Activated naive CD8-positive, alpha-beta T cell (primary cell): ENCODE data around the gene FKBP1A.
A peak's percentile ranks its signal among the peaks of the same experiment; 100 is the strongest.

ENCODE experiments used
- H3K27ac Mint-ChIP-seq: one replicate; pipeline ENCODE4 v1.8.0; 2021; ENCODE audit warnings: mixed read lengths
- H3K27me3 Mint-ChIP-seq: one replicate; pipeline ENCODE4 v1.8.0; 2021; ENCODE audit warnings: mixed read lengths
- H3K36me3 Mint-ChIP-seq: one replicate; pipeline ENCODE4 v1.8.0; 2021; ENCODE audit warnings: mixed read lengths
- H3K4me1 Mint-ChIP-seq: one replicate; pipeline ENCODE4 v1.8.0; 2021; ENCODE audit warnings: low read depth, mixed read lengths
- H3K4me3 Mint-ChIP-seq: one replicate; pipeline ENCODE4 v1.8.0; 2021; ENCODE audit warnings: mild to moderate bottlenecking, mixed read lengths
- H3K9me3 Mint-ChIP-seq: one replicate; pipeline ENCODE4 v1.8.0; 2021; ENCODE audit warnings: low read depth, mixed read lengths

The FKBP1A gene

DNA sequence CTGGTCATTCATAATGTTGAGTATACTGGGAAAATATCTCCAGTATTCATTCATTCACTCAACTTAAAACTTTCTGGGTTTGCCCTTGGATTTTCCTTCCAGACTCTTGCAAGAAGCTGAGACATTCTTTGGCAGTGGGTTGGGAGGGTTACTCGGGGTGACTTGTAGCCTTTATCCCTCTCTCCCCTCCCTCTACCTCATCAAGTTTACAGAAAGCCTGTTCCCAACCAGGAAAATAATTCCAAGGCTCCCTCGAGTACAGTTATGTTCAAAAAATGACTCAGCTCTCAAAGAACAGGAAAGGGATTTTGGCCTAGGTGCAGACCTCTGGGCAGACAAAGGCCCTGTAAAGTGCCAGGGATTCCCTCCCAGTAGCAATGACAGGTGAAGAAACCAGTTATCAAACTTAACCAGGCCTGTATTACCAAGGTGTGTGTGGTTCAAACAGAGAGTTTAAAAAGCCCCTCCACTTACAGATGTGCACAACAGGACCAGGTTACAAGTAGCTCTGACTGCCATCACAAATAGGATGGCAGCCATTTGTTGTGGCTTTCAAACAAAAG is 22.2 kb downstream of the FKBP1A start:
- no peaks in the 10 kb centered on the region for H3K27me3 Mint-ChIP-seq
- peaks cover 40% of the 10 kb centered on the region for H3K4me1 Mint-ChIP-seq
- H3K36me3 Mint-ChIP-seq, result peaks cover 15% of the 10 kb centered on the region
- no peak overlapping the region for H3K4me3 Mint-ChIP-seq
- H3K9me3 Mint-ChIP-seq, result no peaks in the 10 kb centered on the region
- H3K27ac Mint-ChIP-seq, result peak overlapping the region; percentile 70

DNA sequence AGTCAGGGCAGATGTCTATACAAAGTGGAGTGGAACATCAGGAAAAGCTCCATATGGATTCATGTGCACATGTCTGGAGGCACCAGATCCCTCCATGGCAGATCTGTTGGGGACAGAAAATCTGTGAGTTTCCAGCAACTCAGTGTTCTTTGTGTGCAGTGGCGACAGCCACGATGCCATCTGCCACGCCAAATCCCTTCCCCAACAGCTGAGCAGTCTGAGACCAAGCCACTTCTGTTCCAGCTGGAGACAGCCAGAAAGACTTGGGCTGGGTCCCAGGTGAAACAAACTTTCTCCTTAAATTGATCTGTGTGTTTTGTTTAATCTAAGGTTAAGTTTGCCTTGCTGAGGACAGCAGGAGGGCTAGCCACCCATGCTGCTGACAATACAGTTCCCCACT is 22.9 kb downstream of the FKBP1A start:
- Mint-ChIP-seq H3K9me3 (no peaks in the 10 kb centered on the region), H3K27ac (peak overlapping the region; percentile 70), H3K4me3 (no peak overlapping the region), H3K4me1 (peaks cover 40% of the 10 kb centered on the region), H3K27me3 (no peaks in the 10 kb centered on the region), H3K36me3 (peaks cover 20% of the 10 kb centered on the region)

DNA sequence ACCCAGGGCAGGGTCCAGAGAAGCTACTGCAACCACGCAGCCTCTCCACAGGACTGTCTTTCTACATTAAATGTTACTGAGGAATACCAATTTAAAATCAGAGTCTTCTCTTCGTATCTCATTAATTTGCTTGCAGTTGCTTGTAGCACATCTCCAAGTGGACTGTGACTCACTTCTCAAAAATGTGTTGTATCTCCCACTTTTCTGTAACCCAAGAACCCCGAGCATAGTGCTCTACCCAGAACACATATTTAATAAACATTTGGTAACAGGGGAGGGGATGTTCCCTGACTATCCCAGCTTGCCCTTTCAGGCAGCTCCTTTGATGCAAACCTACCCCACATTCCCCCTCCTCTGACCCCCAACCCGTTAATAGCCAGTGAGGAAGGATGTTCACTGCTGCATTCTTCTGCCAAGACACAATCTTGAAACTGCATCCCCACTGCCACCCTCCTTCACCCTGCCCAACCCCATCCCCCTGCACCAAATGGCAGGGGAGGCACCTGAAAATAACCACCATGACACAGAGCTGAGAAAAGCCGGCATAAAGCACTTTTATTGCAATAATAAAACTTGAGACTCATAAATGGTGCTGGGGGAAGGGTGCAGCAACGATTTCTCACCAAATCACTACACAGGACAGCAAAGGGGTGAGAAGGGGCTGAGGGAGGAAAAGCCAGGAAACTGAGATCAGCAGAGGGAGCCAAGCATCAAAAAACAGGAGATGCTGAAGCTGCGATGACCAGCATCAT is 24.2 kb downstream of the FKBP1A start:
- peaks cover 45% of the 10 kb centered on the region for H3K4me1 Mint-ChIP-seq
- no peaks in the 10 kb centered on the region for H3K27me3 Mint-ChIP-seq
- H3K4me3 Mint-ChIP-seq, result no peak overlapping the region
- H3K9me3 Mint-ChIP-seq, result no peaks in the 10 kb centered on the region
- H3K36me3 Mint-ChIP-seq, result peaks cover 19% of the 10 kb centered on the region
- H3K27ac Mint-ChIP-seq, result peak overlapping the region; percentile 17

DNA sequence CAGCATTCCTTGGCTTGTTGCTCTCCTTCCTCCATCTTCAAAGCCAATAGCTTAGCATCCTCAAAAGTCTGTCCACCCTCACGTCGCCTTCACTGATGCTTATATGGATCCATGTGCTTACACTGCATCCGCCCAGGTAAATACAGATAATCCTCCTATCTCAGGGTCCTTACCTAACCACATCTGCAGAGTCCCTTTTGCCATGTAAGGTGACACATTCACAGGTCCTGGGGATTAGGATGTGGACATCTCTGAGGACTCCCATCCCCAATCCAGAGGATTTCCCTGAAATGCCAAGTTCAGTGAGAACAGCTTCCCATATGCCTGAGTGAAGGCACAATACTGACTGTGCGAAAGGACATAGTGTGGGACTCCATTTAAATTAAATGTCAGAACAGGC is 25.4 kb downstream of the FKBP1A start:
- Mint-ChIP-seq H3K27ac (peak overlapping the region; percentile 64), H3K4me3 (no peak overlapping the region), H3K4me1 (peaks cover 48% of the 10 kb centered on the region), H3K9me3 (no peaks in the 10 kb centered on the region), H3K27me3 (no peaks in the 10 kb centered on the region), H3K36me3 (peaks cover 24% of the 10 kb centered on the region)

DNA sequence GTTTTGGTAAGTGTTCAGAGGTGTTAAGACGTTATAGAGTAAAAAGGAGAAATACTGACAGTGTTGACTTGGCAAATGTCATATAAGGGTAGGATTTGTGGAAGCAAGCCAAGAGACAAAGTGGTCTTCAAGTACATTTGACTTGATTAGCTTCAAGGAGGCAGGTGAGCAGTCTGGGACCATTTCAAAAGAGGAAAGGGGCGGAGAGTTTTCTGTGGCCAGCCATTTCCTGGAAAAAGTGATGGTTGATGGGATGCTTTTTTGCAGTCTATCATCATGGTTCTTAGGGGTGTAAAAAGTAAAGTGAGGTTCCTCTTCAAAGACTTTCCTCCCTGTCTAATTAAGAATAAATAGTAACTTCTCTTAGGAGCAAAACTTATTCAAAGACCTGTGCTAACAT is 28.7 kb downstream of the FKBP1A start:
- Mint-ChIP-seq H3K4me1 (peaks cover 65% of the 10 kb centered on the region), H3K4me3 (peak overlapping the region; percentile 68)

DNA sequence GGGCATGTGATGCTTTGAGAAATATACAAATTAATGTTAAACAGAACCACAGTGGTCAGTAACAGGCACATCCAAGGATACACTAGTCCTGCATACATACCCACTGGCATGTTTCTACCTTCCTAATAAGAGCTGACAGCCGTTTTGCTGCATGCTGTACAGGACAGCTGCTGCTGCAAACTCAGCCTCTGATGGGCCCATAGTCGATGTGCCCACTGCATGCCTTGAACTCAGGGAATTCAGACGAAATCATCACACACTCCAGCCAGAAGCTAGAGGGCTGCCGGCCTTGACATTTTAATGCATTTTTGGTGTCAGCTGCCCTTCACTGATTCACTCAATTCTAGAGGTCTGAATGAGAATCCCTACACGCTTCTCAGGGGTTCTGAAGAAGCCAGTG is 29.3 kb downstream of the FKBP1A start:
- Mint-ChIP-seq H3K36me3 (peaks cover 39% of the 10 kb centered on the region), H3K4me1 (peaks cover 71% of the 10 kb centered on the region), H3K4me3 (peak overlapping the region; percentile 68), H3K9me3 (no peaks in the 10 kb centered on the region), H3K27me3 (no peaks in the 10 kb centered on the region), H3K27ac (peak overlapping the region; percentile 85)

More for the DNA sequence above, 28.7 kb downstream of the FKBP1A start:
- Mint-ChIP-seq H3K9me3 (no peaks in the 10 kb centered on the region), H3K36me3 (peaks cover 39% of the 10 kb centered on the region), H3K27ac (peak overlapping the region; percentile 85), H3K27me3 (no peaks in the 10 kb centered on the region)

DNA sequence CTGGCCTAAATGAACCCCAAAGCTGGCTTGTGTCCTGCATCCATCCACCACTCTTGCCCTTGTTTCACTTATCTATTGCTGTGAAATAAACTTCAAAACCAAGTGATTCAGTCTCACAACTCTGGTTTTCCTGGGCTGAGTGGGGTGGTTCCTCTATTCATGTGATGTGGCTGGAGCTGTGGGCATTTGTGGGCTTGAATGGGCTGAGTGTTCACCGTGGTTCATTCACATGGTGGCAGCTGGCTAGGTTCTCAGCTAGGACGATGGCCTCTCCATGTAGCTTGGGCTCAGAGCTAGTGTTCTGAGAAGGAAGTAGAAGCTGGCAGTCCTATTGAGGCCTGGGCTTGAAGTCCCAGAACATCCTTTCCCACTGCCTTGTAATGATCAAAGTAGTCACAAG is 30.4 kb downstream of the FKBP1A start:
- Mint-ChIP-seq H3K27me3 (no peaks in the 10 kb centered on the region), H3K4me3 (no peak overlapping the region), H3K27ac (peak overlapping the region; percentile 85), H3K36me3 (peaks cover 36% of the 10 kb centered on the region), H3K4me1 (peaks cover 81% of the 10 kb centered on the region), H3K9me3 (no peaks in the 10 kb centered on the region)

DNA sequence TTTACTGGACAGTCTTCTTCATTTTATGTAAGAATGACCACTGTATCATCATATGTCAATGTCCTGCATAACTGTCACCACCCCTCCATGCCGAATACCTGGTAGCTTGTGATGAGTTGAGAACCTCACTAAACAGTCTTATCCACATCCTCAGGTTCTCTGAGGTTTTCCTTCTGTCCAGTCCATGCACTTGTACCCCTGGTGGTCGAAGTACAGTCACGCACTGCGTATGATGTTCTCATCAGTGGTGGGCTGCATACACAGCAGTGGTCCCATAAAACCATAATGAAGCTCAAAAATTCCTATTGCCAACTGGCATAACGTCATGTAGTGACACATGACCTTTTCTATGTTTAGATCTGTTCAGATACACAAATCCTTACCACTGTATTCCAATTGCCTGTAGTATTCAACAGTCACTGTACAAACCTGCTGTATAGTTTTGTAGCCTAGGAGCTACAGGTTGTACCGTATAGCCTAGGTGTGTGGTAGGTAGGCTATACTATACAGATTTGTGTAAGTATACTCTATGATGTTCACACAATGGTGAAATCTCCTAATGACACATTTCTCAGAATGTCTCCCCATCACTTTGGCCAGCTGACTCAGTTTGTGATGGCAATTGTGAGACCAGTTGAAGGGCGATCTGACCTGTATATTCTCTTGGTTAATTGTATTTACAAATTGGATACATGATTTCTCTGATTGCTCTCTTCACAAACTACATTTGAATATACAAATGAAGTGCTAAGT is 32.6 kb downstream of the FKBP1A start:
- Mint-ChIP-seq H3K27ac (peak overlapping the region; percentile 83), H3K9me3 (no peaks in the 10 kb centered on the region), H3K36me3 (peaks cover 32% of the 10 kb centered on the region), H3K4me1 (peaks cover 84% of the 10 kb centered on the region), H3K4me3 (no peak overlapping the region), H3K27me3 (no peaks in the 10 kb centered on the region)

DNA sequence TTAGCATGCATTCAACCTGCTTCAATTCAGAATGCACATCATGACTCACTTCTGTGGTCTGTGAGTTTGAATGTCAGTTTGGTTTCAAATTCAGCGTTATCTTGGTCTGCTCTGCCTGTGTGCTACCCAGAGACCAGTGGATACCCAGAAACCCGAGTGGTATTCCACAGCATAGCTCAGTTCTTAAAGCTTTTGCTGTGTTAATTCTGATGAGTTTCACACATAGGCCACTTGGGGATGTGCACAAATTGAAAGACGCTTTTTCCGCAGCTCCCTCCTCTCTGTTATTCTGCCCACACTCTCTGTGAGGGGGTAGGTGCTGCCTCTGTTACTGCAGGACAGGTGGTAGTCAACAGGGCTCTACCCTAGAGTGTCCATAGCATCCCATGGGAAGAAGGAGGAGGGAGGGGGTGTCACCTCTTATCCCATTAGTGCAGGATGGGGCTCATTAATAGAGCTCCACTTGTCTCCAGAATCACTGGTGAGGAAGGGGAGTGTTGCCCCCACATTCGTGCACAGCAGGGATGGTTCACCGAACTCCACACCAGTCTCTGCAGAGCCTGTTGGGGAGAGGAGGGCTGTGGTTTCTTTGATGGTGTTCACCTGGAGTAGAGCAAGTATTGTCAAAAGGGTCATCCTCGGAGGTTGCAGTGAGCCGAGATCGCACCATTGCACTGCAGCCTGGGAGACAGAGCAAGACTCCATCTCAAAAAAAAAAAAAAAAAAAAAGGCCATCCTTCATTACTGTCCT is 34.8 kb downstream of the FKBP1A start:
- Mint-ChIP-seq H3K9me3 (peaks cover 3% of the 10 kb centered on the region), H3K4me1 (peaks cover 70% of the 10 kb centered on the region), H3K4me3 (peak overlapping the region; percentile 76), H3K27me3 (no peaks in the 10 kb centered on the region), H3K27ac (peak overlapping the region; percentile 89), H3K36me3 (peaks cover 38% of the 10 kb centered on the region)

DNA sequence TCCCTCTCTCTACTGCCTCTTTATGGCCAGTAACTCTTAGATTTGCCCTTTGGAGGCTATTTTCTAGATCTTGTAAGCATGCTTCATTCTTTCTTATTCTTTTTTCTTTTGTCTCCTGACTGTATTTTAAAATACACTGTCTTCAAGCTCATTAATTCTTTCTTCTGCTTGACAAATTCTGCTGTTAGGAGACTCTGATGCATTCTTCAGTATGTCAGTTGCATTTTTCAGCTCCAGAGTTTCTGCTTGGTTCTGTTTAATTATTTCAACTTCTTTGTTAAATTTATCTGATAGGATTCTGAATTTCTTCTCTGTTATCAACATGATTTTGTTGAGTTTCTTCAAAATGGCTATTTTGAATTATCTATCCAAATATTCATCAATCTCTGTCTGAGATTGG is 38.9 kb downstream of the FKBP1A start:
- Mint-ChIP-seq H3K4me1 (peaks cover 52% of the 10 kb centered on the region), H3K27me3 (no peaks in the 10 kb centered on the region), H3K27ac (no peak overlapping the region), H3K4me3 (no peak overlapping the region), H3K36me3 (peaks cover 43% of the 10 kb centered on the region), H3K9me3 (peaks cover 3% of the 10 kb centered on the region)

DNA sequence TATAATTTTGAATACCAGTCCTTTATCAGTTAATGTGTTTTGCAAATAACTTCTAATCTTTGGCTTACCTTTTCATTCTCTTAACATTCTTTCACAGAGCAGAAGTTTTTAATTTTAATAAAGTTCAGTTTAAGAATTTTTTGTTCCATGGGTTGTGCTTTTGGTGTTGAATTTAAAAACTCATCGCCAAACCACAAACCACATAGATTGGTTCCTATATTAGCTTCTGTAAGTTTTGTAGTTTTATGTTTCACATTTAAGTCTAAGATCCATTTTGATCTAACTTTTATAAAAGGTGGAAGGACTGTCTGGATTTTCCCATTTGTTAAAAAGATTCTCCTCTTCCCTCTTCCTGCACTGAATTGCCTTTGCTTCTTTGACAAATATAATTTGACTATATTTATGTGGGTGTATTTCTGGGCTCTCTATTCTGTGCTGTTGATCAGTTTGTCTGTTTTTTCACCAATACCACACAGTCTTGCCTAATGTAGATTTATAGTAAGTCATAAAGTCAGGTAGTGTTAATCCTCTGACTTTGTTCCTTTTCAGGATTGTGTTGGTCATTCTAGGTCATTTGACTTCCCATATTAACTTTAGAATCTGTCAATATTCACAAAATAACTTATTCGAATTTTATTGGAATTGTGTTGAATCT is 46.4 kb downstream of the FKBP1A start:
- peaks cover 51% of the 10 kb centered on the region for H3K4me1 Mint-ChIP-seq
- H3K27ac Mint-ChIP-seq, result peak overlapping the region; percentile 70
- peaks cover 27% of the 10 kb centered on the region for H3K36me3 Mint-ChIP-seq
- H3K9me3 Mint-ChIP-seq, result peaks cover 3% of the 10 kb centered on the region
- H3K27me3 Mint-ChIP-seq, result no peaks in the 10 kb centered on the region
- peak overlapping the region; percentile 60 for H3K4me3 Mint-ChIP-seq

DNA sequence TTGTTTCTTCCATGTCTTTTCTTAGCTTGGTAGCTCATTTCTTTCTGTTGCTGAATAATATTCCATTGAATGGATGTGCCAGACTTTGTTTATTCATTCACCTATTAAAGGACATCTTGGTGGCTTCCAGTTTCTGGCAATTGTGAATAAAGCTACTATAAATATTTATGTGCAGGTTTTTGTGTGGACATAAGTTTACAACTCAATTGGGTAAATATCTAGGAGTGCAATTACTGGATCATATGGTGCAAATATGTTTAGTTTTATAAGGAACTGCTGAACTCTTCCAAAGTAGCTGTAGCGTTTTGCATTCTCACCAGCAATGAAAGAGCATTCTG is 47.1 kb downstream of the FKBP1A start:
- peaks cover 45% of the 10 kb centered on the region for H3K4me1 Mint-ChIP-seq
- H3K9me3 Mint-ChIP-seq, result peaks cover 3% of the 10 kb centered on the region
- H3K27ac Mint-ChIP-seq, result no peak overlapping the region
- no peak overlapping the region for H3K4me3 Mint-ChIP-seq
- H3K27me3 Mint-ChIP-seq, result no peaks in the 10 kb centered on the region
- peaks cover 21% of the 10 kb centered on the region for H3K36me3 Mint-ChIP-seq

DNA sequence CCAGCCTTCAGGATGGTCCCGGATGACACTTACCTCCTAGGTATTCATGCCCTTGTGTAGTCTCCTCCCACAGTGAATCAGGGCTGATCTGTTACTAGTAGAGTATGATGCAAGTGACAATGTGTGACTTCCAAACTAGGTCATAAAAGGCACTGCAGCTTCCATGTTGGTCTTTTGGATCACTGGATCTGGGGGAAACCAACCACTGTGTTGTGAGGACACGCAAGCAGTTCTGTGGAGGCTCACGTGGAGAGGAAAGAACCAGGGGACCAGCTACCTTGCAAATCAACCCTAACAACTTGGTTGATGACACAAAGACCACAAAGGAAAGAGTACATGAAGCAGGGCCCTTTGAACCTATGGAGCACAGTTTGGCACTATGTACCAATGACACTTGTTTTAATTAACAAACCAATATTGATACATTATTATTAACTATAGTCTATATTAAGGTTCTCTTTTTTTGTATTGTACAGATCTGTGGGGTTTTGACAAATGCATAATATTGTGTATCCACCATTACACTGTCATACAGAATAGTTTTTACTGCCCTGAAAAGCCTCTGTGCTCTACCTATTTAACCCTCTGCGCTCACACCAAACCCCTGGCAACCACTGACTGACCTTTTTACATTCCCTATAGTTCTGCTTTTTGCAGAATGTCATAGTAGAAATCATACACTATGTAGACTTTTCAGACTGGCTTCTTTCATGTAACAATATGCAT is 47.7 kb downstream of the FKBP1A start:
- Mint-ChIP-seq H3K27ac (peak overlapping the region; percentile 58), H3K4me1 (peaks cover 41% of the 10 kb centered on the region)

More for the DNA sequence above, 47.7 kb downstream of the FKBP1A start:
- H3K36me3 Mint-ChIP-seq, result peaks cover 17% of the 10 kb centered on the region
- H3K4me3 Mint-ChIP-seq, result no peak overlapping the region
- H3K9me3 Mint-ChIP-seq, result peaks cover 3% of the 10 kb centered on the region
- no peaks in the 10 kb centered on the region for H3K27me3 Mint-ChIP-seq
